ENCODE measurements around the gene UGDH.

The UGDH gene

DNA sequence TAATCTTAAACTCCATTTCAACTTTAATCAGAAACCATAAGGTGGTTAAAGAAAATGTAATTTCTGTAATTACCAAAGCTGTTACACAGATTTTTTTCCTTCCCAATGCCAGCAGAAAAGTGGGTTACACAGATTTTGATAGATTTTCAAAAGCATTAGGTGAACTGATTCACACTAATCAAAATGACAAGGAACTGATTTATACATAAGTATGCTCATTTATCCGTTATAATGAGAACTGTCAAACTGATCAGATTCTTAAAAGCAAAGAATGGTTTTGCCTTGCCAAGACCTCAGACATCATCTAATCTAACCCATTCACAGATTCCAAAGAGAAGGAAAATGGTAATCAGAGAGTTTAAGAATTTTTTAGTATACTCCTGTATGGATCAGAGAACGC, 5.2 kb downstream of the UGDH start:
- Histone ChIP-seq H3K4me3 (ENCODE audit: insufficient read depth, low read length, poor library complexity, severe bottlenecking) (no peak overlapping the region), H3K9me2 (replicated peaks; ENCODE audit: insufficient read depth, low read length) (no peaks in the 10 kb centered on the region), H3K9ac (ENCODE audit: low read length) (no peak overlapping the region), H3K27me3 (ENCODE audit: low read length) (no peaks in the 10 kb centered on the region), H3K27ac (ENCODE audit: low read depth, low read length) (no peak overlapping the region), H4K20me1 (ENCODE audit: low read depth, low read length) (no peaks in the 10 kb centered on the region), H3K79me2 (ENCODE audit: insufficient read depth, low read length) (no peaks in the 10 kb centered on the region; the same call in none of the 2 replicates), H3K36me3 (ENCODE audit: low read length) (no peaks in the 10 kb centered on the region), H3F3A (ENCODE audit: insufficient read depth) (peaks cover 5% of the 10 kb centered on the region; the same call in 1 of the 2 replicates), H3K9me3 (ENCODE audit: insufficient read depth, low read length) (no peaks in the 10 kb centered on the region), H2AFZ (ENCODE audit: low read depth, low read length, severe bottlenecking) (no peak overlapping the region), H3K4me2 (ENCODE audit: low read depth, low read length, poor library complexity, severe bottlenecking) (no peak overlapping the region)
- TF ChIP-seq EZH2phosphoT487 (conservative IDR thresholded peaks at IDR 0.05; ENCODE audit: low read length) (no peak), CTCF (IDR thresholded peaks at IDR 0.05; ENCODE audit: insufficient read depth, low read length, poor library complexity, severe bottlenecking) (no peak)

- H3K27me3 ChIP-seq (ENCODE audit: low read length): no peaks in the 10 kb centered on the region
- H3F3A ChIP-seq (ENCODE audit: insufficient read depth): peaks cover 5% of the 10 kb centered on the region; the same call in 1 of the 2 replicates
- no peaks in the 10 kb centered on the region for H3K9me2 ChIP-seq (replicated peaks; ENCODE audit: insufficient read depth, low read length)
- H3K4me3 ChIP-seq (ENCODE audit: insufficient read depth, low read length, poor library complexity, severe bottlenecking): no peak overlapping the region
- no peaks in the 10 kb centered on the region for H4K20me1 ChIP-seq (ENCODE audit: low read depth, low read length)
- H3K9me3 ChIP-seq (ENCODE audit: insufficient read depth, low read length): no peaks in the 10 kb centered on the region
- H3K79me2 ChIP-seq (ENCODE audit: insufficient read depth, low read length): no peaks in the 10 kb centered on the region; the same call in none of the 2 replicates
- no peak overlapping the region for H3K4me2 ChIP-seq (ENCODE audit: low read depth, low read length, poor library complexity, severe bottlenecking)
- H3K36me3 ChIP-seq (ENCODE audit: low read length): no peaks in the 10 kb centered on the region
- no peak overlapping the region for H3K27ac ChIP-seq (ENCODE audit: low read depth, low read length)
- H2AFZ ChIP-seq (ENCODE audit: low read depth, low read length, severe bottlenecking): no peak overlapping the region
- H3K9ac ChIP-seq (ENCODE audit: low read length): no peak overlapping the region
- TF ChIP-seq CTCF (IDR thresholded peaks at IDR 0.05; ENCODE audit: insufficient read depth, low read length, poor library complexity, severe bottlenecking) (no peak), EZH2phosphoT487 (conservative IDR thresholded peaks at IDR 0.05; ENCODE audit: low read length) (no peak)
Measured at GRCh38 chr4:39521253-39521919, 5.9 kb downstream of the UGDH start.

- Histone ChIP-seq H3K27ac (ENCODE audit: low read depth, low read length) (no peak overlapping the region), H3K79me2 (ENCODE audit: insufficient read depth, low read length) (no peaks in the 10 kb centered on the region), H3K27me3 (ENCODE audit: low read length) (no peaks in the 10 kb centered on the region), H3F3A (ENCODE audit: insufficient read depth) (peaks cover 5% of the 10 kb centered on the region; the same call in 1 of the 2 replicates), H3K9me3 (ENCODE audit: insufficient read depth, low read length) (no peaks in the 10 kb centered on the region), H2AFZ (ENCODE audit: low read depth, low read length, severe bottlenecking) (no peak overlapping the region), H3K36me3 (ENCODE audit: low read length) (no peaks in the 10 kb centered on the region), H3K4me3 (ENCODE audit: insufficient read depth, low read length, poor library complexity, severe bottlenecking) (no peak overlapping the region), H3K9me2 (replicated peaks; ENCODE audit: insufficient read depth, low read length) (no peaks in the 10 kb centered on the region), H3K4me2 (ENCODE audit: low read depth, low read length, poor library complexity, severe bottlenecking) (no peak overlapping the region), H4K20me1 (ENCODE audit: low read depth, low read length) (no peaks in the 10 kb centered on the region), H3K9ac (ENCODE audit: low read length) (no peak overlapping the region)
- TF ChIP-seq CTCF (IDR thresholded peaks at IDR 0.05; ENCODE audit: insufficient read depth, low read length, poor library complexity, severe bottlenecking): no peak
- TF ChIP-seq EZH2phosphoT487 (conservative IDR thresholded peaks at IDR 0.05; ENCODE audit: low read length): no peak
Measured at GRCh38 chr4:39518484-39518883, 8.8 kb downstream of the UGDH start.

Data from SU-DHL-6 (cell line).